MM.1S (cell line): Measurements from ENCODE around the gene PARD6G.

Source experiments
- DNase-seq: peaks from one replicate; pipeline ENCODE4 v3.0.0-alpha.2; 2015
- H2AFZ ChIP-seq: fragments of 300-600 bp; sonication (generic); 2 replicates; pipeline ENCODE4 v1.6.0; 2016; ENCODE audit warnings: antibody characterized with exemption, low read length
- H3F3A ChIP-seq: fragments of 300-600 bp; sonication (generic); 2 replicates; pipeline ENCODE4 v1.6.1; 2016; ENCODE audit warnings: mild to moderate bottlenecking, antibody characterized with exemption, low read length, moderate library complexity, mixed read lengths; ENCODE audit not compliant: insufficient read depth
- H3K27ac ChIP-seq: fragments of 300-600 bp; sonication (generic); 2 replicates; pipeline ENCODE4 v1.5.1; 2016; ENCODE audit warnings: mild to moderate bottlenecking, low read length
- H3K27me3 ChIP-seq: fragments of 300-600 bp; sonication (generic); replicated peaks from 2 replicates; pipeline ENCODE4 v1.6.0; 2016; ENCODE audit warnings: low read length; ENCODE audit not compliant: insufficient read depth
- H3K36me3 ChIP-seq: fragments of 300-600 bp; sonication (generic); replicated peaks from 2 replicates; pipeline ENCODE4 v1.6.1; 2016; ENCODE audit warnings: mild to moderate bottlenecking, low read length, mixed read lengths; ENCODE audit not compliant: insufficient read depth
- H3K4me1 ChIP-seq: fragments of 300-600 bp; sonication (generic); 2 replicates; pipeline ENCODE4 v1.6.1; 2016; ENCODE audit warnings: low read length, mixed read lengths
- H3K4me2 ChIP-seq: fragments of 300-600 bp; sonication (generic); 2 replicates; pipeline ENCODE4 v1.6.0; 2016; ENCODE audit warnings: low read depth, low read length
- H3K4me3 ChIP-seq: fragments of 300-600 bp; sonication (generic); 2 replicates; pipeline ENCODE4 v1.5.1; 2016; ENCODE audit warnings: low read length, mixed read lengths
- H3K79me2 ChIP-seq: fragments of 300-600 bp; sonication (generic); 2 replicates; pipeline ENCODE4 v1.6.1; 2016; ENCODE audit warnings: mixed run types, low read length, mixed read lengths
- H3K9ac ChIP-seq: fragments of 300-600 bp; sonication (generic); 2 replicates; pipeline ENCODE4 v1.6.1; 2016; ENCODE audit warnings: low read length, mixed read lengths
- H3K9me2 ChIP-seq: fragments of 300-600 bp; sonication (generic); replicated peaks from 2 replicates; pipeline ENCODE4 v1.6.1; 2016; ENCODE audit warnings: mild to moderate bottlenecking, low read length, mixed read lengths; ENCODE audit not compliant: insufficient read depth
- H3K9me3 ChIP-seq: fragments of 300-600 bp; sonication (generic); replicated peaks from 2 replicates; pipeline ENCODE4 v1.6.1; 2016; ENCODE audit warnings: mild to moderate bottlenecking, low read length, mixed read lengths; ENCODE audit not compliant: insufficient read depth
- H4K20me1 ChIP-seq: fragments of 300-600 bp; sonication (generic); 2 replicates; pipeline ENCODE4 v1.6.1; 2016; ENCODE audit warnings: mild to moderate bottlenecking, low read length, moderate library complexity, mixed read lengths; ENCODE audit not compliant: insufficient read depth
- CTCF ChIP-seq: fragments of 300-600 bp; sonication (generic); IDR thresholded peaks from 2 replicates; pipeline ENCODE4 v1.5.1; 2016; ENCODE audit warnings: antibody characterized with exemption, low read length, mixed read lengths
- EZH2 ChIP-seq: fragments of 300-600 bp; sonication (generic); optimal IDR thresholded peaks from 2 replicates; pipeline ENCODE3; 2017; ENCODE audit warnings: low read depth, mild to moderate bottlenecking, antibody characterized with exemption, low read length, mixed read lengths
- EZH2phosphoT487 ChIP-seq: fragments of 300-600 bp; sonication (generic); IDR thresholded peaks from 2 replicates; pipeline ENCODE4 v1.6.1; 2018; ENCODE audit warnings: antibody characterized with exemption, low read length

Gene PARD6G

GRCh38 chr18:80197528-80197927 lies 49.8 kb downstream of the PARD6G start:
- Histone ChIP-seq H3K4me1 (no peaks in the 10 kb centered on the region), H3K36me3 (no peaks in the 10 kb centered on the region), H3K79me2 (no peaks in the 10 kb centered on the region), H3K9me2 (no peaks in the 10 kb centered on the region), H3F3A (no peaks in the 10 kb centered on the region), H3K27ac (no peak overlapping the region), H3K4me2 (no peak overlapping the region), H4K20me1 (no peaks in the 10 kb centered on the region), H3K9ac (no peak overlapping the region), H3K9me3 (no peaks in the 10 kb centered on the region), H2AFZ (no peak overlapping the region), H3K4me3 (no peak overlapping the region), H3K27me3 (no peaks in the 10 kb centered on the region)
- DNase-seq: no peak
- TF ChIP-seq CTCF: no peak
- no peak for TF ChIP-seq EZH2
- no peak for TF ChIP-seq EZH2phosphoT487

- Histone ChIP-seq H3F3A (no peaks in the 10 kb centered on the region), H3K4me3 (no peak overlapping the region), H3K9me2 (no peaks in the 10 kb centered on the region), H3K9me3 (no peaks in the 10 kb centered on the region), H3K27me3 (no peaks in the 10 kb centered on the region), H3K36me3 (no peaks in the 10 kb centered on the region), H3K27ac (no peak overlapping the region), H4K20me1 (no peaks in the 10 kb centered on the region), H3K4me1 (no peaks in the 10 kb centered on the region), H3K79me2 (no peaks in the 10 kb centered on the region), H2AFZ (no peak overlapping the region), H3K4me2 (no peak overlapping the region), H3K9ac (no peak overlapping the region)
- DNase-seq: no peak
- TF ChIP-seq EZH2phosphoT487 (no peak), EZH2 (no peak), CTCF (no peak)
Observed at GRCh38 chr18:80196528-80197320, 50.6 kb downstream of the PARD6G start.

GRCh38 chr18:80194874-80195570 lies 52.3 kb downstream of the PARD6G start:
- H2AFZ ChIP-seq: no peak overlapping the region
- H3F3A ChIP-seq: no peaks in the 10 kb centered on the region
- no peak for DNase-seq
- no peaks in the 10 kb centered on the region for H3K9me3 ChIP-seq
- no peaks in the 10 kb centered on the region for H3K36me3 ChIP-seq
- H3K27me3 ChIP-seq: no peaks in the 10 kb centered on the region
- H3K9ac ChIP-seq: no peak overlapping the region
- TF ChIP-seq EZH2phosphoT487: no peak
- no peak for TF ChIP-seq CTCF
- TF ChIP-seq EZH2: no peak
- no peak overlapping the region for H3K27ac ChIP-seq
- no peak overlapping the region for H3K4me2 ChIP-seq
- no peak overlapping the region for H3K4me3 ChIP-seq
- H3K79me2 ChIP-seq: no peaks in the 10 kb centered on the region
- H3K9me2 ChIP-seq: no peaks in the 10 kb centered on the region
- H3K4me1 ChIP-seq: no peaks in the 10 kb centered on the region
- no peaks in the 10 kb centered on the region for H4K20me1 ChIP-seq
